OCI-LY7 (cell line): ENCODE results near the gene PAM16. TPM values are rescaled to one million over a fixed set of nuclear protein-coding genes. Genes with fewer than 3 reads are reported as not detected.

ENCODE experiments used
- BruUV-seq: library from RNA; stranded (reverse); fragments of 400-500 nt; replicated peaks from 2 replicates; lab custom pipeline; 2021; lab: Mats Ljungman, UMichigan
- CTCF ChIA-PET: fragments of 300-600 bp; sonication (Branson Sonifier 250); formaldehyde crosslinking; loops from one replicate; lab custom pipeline; 2022; ENCODE audit warnings: antibody characterized with exemption; ENCODE audit not compliant: unreplicated experiment; lab: Charles Lee
- POLR2A ChIA-PET: fragments of 300-600 bp; sonication (Branson Sonifier 250); formaldehyde crosslinking; loops from one replicate; lab custom pipeline; 2022; ENCODE audit warnings: antibody characterized with exemption; lab: Charles Lee
- DNase-seq: peaks from one replicate; pipeline ENCODE4 v3.0.0-alpha.2; 2015; ENCODE audit warnings: low spot score
- H2AFZ ChIP-seq: fragments of 200-600 bp; sonication (generic), shearing (Covaris generic); 2 replicates; pipeline ENCODE4 v1.6.1; 2014; ENCODE audit warnings: mild to moderate bottlenecking, antibody characterized with exemption, low read length, moderate library complexity
- H3K27ac ChIP-seq: fragments of 200-600 bp; sonication (generic); 2 replicates; pipeline ENCODE4 v1.5.1; 2014; ENCODE audit warnings: mixed run types, low read depth, mild to moderate bottlenecking, moderate library complexity, low read length, inconsistent platforms; ENCODE audit not compliant: poor library complexity, severe bottlenecking
- H3K36me3 ChIP-seq: fragments of 200-600 bp; sonication (generic); 2 replicates; pipeline ENCODE4 v1.6.1; 2014; ENCODE audit warnings: mild to moderate bottlenecking, antibody characterized with exemption, low read length, moderate library complexity, mixed read lengths; ENCODE audit not compliant: insufficient read depth
- H3K4me1 ChIP-seq: fragments of 200-600 bp; sonication (generic); 2 replicates; pipeline ENCODE4 v1.5.1; 2014; ENCODE audit warnings: mild to moderate bottlenecking, low read length; ENCODE audit not compliant: insufficient read depth, poor library complexity, severe bottlenecking
- H3K4me2 ChIP-seq: fragments of 200-600 bp; sonication (generic); 2 replicates; pipeline ENCODE4 v1.6.1; 2014; ENCODE audit warnings: mild to moderate bottlenecking, low read length
- H3K4me3 ChIP-seq: fragments of 200-600 bp; sonication (generic); 2 replicates; pipeline ENCODE4 v1.5.1; 2014; ENCODE audit warnings: mild to moderate bottlenecking, low read depth, low read length; ENCODE audit not compliant: poor library complexity, severe bottlenecking
- H3K79me2 ChIP-seq: fragments of 200-600 bp; sonication (generic); 2 replicates; pipeline ENCODE4 v1.6.1; 2016; ENCODE audit warnings: low read depth, mild to moderate bottlenecking, low read length, moderate library complexity, mixed read lengths; ENCODE audit not compliant: insufficient read depth
- H3K9me2 ChIP-seq: fragments of 200-600 bp; sonication (generic); 2 replicates; pipeline ENCODE4 v1.6.1; 2016; ENCODE audit warnings: mild to moderate bottlenecking, low read length, mixed read lengths; ENCODE audit not compliant: insufficient read depth
- H3K9me3 ChIP-seq: fragments of 200-600 bp; sonication (generic); 2 replicates; pipeline ENCODE4 v1.6.1; 2014; ENCODE audit warnings: mild to moderate bottlenecking, mixed run types, low read length, mixed read lengths
- H4K20me1 ChIP-seq: fragments of 200-600 bp; sonication (generic); 2 replicates; pipeline ENCODE4 v1.6.1; 2014; ENCODE audit warnings: mild to moderate bottlenecking, antibody characterized with exemption, low read length, moderate library complexity, mixed read lengths; ENCODE audit not compliant: insufficient read depth
- EZH2phosphoT487 ChIP-seq: fragments of 200-600 bp; sonication (generic); IDR thresholded peaks from 2 replicates; pipeline ENCODE4 v1.6.1; 2018; ENCODE audit warnings: low read depth, borderline replicate concordance, mild to moderate bottlenecking, mixed run types, antibody characterized with exemption, low read length, moderate library complexity, mixed read lengths
- intact Hi-C: fragments of 100-400 bp; cut with micrococcal nuclease; formaldehyde crosslinking; loops from one replicate; pipeline ENCODE4 v1.10.0; 2022; ENCODE audit not compliant: unreplicated experiment
- total RNA-seq, 2 experiments: library from RNA; depleted of rRNA in 1 of 2; stranded (reverse); fragments of >200 nt in 1 of 2; shearing (Covaris generic) in 1 of 2; gene quantifications; 2 replicates each; pipeline ENCODE4 v1.2.3, GENCODE V29; 2014 to 2022
- TF ChIP-seq, protein P1 (sequence below): fragments of 200-600 bp; sonication (generic); conservative IDR thresholded peaks from 2 replicates; pipeline ENCODE4 v1.5.1; 2014; ENCODE audit warnings: mild to moderate bottlenecking, antibody characterized with exemption, low read length, moderate library complexity, mixed read lengths

The PAM16 gene
- total RNA-seq, 2 experiments from 2014 or later: 80.6 to 82.4 TPM

DNA sequence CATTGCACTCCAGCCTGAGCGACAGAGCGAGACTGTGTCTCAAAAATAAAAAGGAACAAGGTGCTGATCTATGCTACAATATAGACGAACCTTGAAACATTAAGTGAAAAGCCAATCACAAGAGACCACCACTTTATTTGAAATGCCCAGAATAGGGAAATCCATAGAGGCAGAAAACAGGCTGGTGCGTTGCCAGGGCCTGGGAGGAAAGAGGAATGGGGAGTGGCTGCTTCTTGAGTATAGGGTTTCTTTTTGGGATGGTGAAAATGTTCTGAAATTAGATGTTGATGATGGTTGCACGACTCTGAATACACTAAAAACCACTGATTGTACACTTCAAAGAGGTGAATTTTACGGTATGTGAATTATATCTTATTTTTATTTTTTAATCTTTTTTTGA is 55.5 kb downstream of the PAM16 start:
- Histone ChIP-seq H3K4me2 (no peak overlapping the region), H2AFZ (no peak overlapping the region), H3K9me2 (no peaks in the 10 kb centered on the region), H3K4me1 (no peaks in the 10 kb centered on the region), H3K9me3 (no peaks in the 10 kb centered on the region), H3K4me3 (no peak overlapping the region), H3K79me2 (no peaks in the 10 kb centered on the region), H3K36me3 (peaks cover 8% of the 10 kb centered on the region; the same call in 1 of the 2 replicates), H4K20me1 (no peaks in the 10 kb centered on the region), H3K27ac (no peak overlapping the region)
- no peak for DNase-seq
- CTCF ChIA-PET: no interaction called here
- TF ChIP-seq EZH2phosphoT487: no peak
- TF ChIP-seq, protein P1, sequence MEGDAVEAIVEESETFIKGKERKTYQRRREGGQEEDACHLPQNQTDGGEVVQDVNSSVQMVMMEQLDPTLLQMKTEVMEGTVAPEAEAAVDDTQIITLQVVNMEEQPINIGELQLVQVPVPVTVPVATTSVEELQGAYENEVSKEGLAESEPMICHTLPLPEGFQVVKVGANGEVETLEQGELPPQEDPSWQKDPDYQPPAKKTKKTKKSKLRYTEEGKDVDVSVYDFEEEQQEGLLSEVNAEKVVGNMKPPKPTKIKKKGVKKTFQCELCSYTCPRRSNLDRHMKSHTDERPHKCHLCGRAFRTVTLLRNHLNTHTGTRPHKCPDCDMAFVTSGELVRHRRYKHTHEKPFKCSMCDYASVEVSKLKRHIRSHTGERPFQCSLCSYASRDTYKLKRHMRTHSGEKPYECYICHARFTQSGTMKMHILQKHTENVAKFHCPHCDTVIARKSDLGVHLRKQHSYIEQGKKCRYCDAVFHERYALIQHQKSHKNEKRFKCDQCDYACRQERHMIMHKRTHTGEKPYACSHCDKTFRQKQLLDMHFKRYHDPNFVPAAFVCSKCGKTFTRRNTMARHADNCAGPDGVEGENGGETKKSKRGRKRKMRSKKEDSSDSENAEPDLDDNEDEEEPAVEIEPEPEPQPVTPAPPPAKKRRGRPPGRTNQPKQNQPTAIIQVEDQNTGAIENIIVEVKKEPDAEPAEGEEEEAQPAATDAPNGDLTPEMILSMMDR: no peak
- intact Hi-C loops: no loop called here
- POLR2A ChIA-PET: interaction anchor here (1.7 kb wide), 1 partner anchor 10 kb away, joined by 5 read pairs; no protein-coding TSS in a partner anchor
- no TSS peak for BruUV-seq

DNA sequence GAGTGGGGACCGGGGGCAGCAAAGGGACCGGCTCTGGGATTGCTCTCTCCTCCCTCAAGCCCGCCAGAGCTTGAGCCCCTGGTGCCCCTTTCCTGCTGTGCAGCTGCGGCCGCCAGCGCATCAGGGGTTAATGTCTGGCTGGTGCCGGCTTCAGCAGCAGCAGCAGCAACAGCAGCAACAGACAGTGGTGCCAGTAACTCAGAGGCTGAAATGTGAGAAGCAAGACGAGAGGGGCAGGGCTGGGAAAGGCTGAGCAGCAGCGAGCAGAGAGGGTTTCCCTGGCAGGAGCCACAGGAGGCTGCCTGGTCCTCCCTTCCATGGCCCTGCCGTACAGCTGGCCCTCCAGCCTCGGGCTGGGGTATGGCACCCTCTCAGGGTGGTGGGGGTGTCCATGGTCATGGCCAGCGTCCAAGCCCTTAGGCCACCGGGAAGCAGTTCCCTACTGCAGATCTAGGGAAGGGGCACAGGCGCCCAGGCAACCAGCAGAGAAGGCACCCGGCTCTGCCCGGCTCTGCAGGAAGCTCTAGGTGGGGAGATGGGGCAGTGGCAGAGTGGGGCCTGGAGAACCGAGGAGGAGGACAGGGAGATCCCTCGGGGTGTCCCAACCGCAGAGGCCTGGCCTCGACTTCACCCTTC is 57.2 kb downstream of the PAM16 start:
- no TSS peak for BruUV-seq
- POLR2A ChIA-PET: interaction anchor here (0.7 to 0.9 kb wide), 2 partner anchors 18 to 123 kb away, joined by 3 to 5 read pairs; no protein-coding TSS in a partner anchor

More for the DNA sequence above, 57.2 kb downstream of the PAM16 start:
- H3K79me2 ChIP-seq: no peaks in the 10 kb centered on the region
- CTCF ChIA-PET: no interaction called here
- intact Hi-C loops: no loop called here
- H3K4me1 ChIP-seq: no peaks in the 10 kb centered on the region
- no peak overlapping the region for H2AFZ ChIP-seq
- no peak overlapping the region for H3K4me3 ChIP-seq
- H3K4me2 ChIP-seq: no peak overlapping the region
- H3K9me2 ChIP-seq: no peaks in the 10 kb centered on the region
- no peaks in the 10 kb centered on the region for H4K20me1 ChIP-seq
- DNase-seq: no peak
- no peaks in the 10 kb centered on the region for H3K9me3 ChIP-seq
- peaks cover 3% of the 10 kb centered on the region; the same call in 1 of the 2 replicates for H3K36me3 ChIP-seq
- H3K27ac ChIP-seq: no peak overlapping the region
- TF ChIP-seq, protein P1: no peak
- no peak for TF ChIP-seq EZH2phosphoT487
